A549 (cell line): ENCODE results near the gene CYP4F8.

Experiments used
- CTCF ChIP-seq: fragments of >200 bp; sonication (Bioruptor Twin); formaldehyde crosslinking; IDR thresholded peaks from 3 replicates; pipeline ENCODE4 v1.5.1; 2016
- JUN ChIP-seq, 2 experiments: fragments of >200 bp; sonication (Bioruptor Twin); formaldehyde crosslinking; IDR thresholded peaks; 2 replicates in 1 of 2; 3 replicates in 1 of 2; pipeline ENCODE4 v1.6.1; 2016 to 2017

GRCh38 chr19:15635016-15635805 is 20.2 kb downstream of the CYP4F8 start:
- TF ChIP-seq JUN (IDR thresholded peaks at IDR 0.05) (no peak), CTCF (no peak)
